HCT116 (cell line): ENCODE measurements around the gene ENPP3.

Experiments used
- ATF3 ChIP-seq: IDR thresholded peaks from 2 replicates; pipeline ENCODE4 v1.6.1; 2012
- CTCF ChIP-seq, 3 experiments: fragments of 200-600 bp in 1 of 3; sonication (generic) in 1 of 3; IDR thresholded peaks in 2 of 3; conservative IDR thresholded peaks in 1 of 3; 2 replicates each; pipeline ENCODE4 v1.5.1; 2012 to 2017; ENCODE audit warnings: low read depth in 2 of 3, low read length in 2 of 3, antibody characterized with exemption in 1 of 3, borderline replicate concordance in 1 of 3, control low read depth in 1 of 3, mild to moderate bottlenecking in 1 of 3, mixed read lengths in 1 of 3, mixed run types in 1 of 3, moderate library complexity in 1 of 3; ENCODE audit not compliant: insufficient read depth in 1 of 3
- EZH2 ChIP-seq: fragments of 200-600 bp; sonication (generic); IDR thresholded peaks from 2 replicates; pipeline ENCODE4 v1.6.1; 2017; ENCODE audit warnings: antibody characterized with exemption, mixed run types
- JUND ChIP-seq: IDR thresholded peaks from 2 replicates; pipeline ENCODE4 v1.6.1; 2012
- POLR2AphosphoS5 ChIP-seq: IDR thresholded peaks from 2 replicates; pipeline ENCODE4 v1.6.1; 2011; ENCODE audit warnings: mild to moderate bottlenecking, low read depth, low read length, moderate library complexity
- REST ChIP-seq: IDR thresholded peaks from 2 replicates; pipeline ENCODE4 v1.6.1; 2012; ENCODE audit warnings: low read depth
- YY1 ChIP-seq: IDR thresholded peaks from 2 replicates; pipeline ENCODE4 v1.6.1; 2011; ENCODE audit warnings: low read length, low read depth, moderate library complexity, mild to moderate bottlenecking; ENCODE audit not compliant: insufficient replicate concordance; ENCODE audit errors: extremely low read depth
- ZBTB33 ChIP-seq: IDR thresholded peaks from 2 replicates; pipeline ENCODE4 v1.6.1; 2011; ENCODE audit warnings: mild to moderate bottlenecking, low read length, moderate library complexity; ENCODE audit not compliant: insufficient replicate concordance; ENCODE audit errors: extremely low read depth
- ZFX ChIP-seq: fragments of 450-650 bp; IDR thresholded peaks from 2 replicates; pipeline ENCODE4 v1.6.1; 2017
- ZNF274 ChIP-seq: fragments of 200-500 bp; sonication (Bioruptor generic); IDR thresholded peaks from 2 replicates; pipeline ENCODE4 v1.6.1; 2014; ENCODE audit warnings: mild to moderate bottlenecking, low read depth, low read length, inconsistent platforms
- TF ChIP-seq, protein P1 (sequence below): IDR thresholded peaks from 2 replicates; pipeline ENCODE4 v1.6.1; 2012

GRCh38 chr6:131642565-131642964 is 5.5 kb downstream of the ENPP3 start:
- TF ChIP-seq EZH2 (no peak), CTCF (IDR thresholded peaks at IDR 0.05 in 2 of 3, conservative IDR thresholded peaks at IDR 0.05 in 1 of 3; ENCODE audit: borderline replicate concordance in 1 of 3, insufficient read depth in 1 of 3, low read depth in 2 of 3, low read length in 2 of 3) (no peak), ATF3 (no peak), POLR2AphosphoS5 (no peak), REST (no peak), ZNF274 (no peak), JUND (no peak), YY1 (no peak), ZBTB33 (no peak), ZFX (no peak)
- TF ChIP-seq, protein P1, sequence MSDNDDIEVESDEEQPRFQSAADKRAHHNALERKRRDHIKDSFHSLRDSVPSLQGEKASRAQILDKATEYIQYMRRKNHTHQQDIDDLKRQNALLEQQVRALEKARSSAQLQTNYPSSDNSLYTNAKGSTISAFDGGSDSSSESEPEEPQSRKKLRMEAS: no peak
